Effector memory CD8-positive, alpha-beta T cell (primary cell): ENCODE results near the gene NPM3.

Source experiments
- ATAC-seq: fragments of 150-1000 bp; cut with Tn5 transposase; replicated peaks from 2 replicates; pipeline ENCODE4 v1.10.0; 2021; ENCODE audit warnings: mild to moderate bottlenecking, moderate library complexity
- DNase-seq, 3 experiments: peaks; one replicate each; pipeline ENCODE4 v3.0.0; 2021
- H3K27ac Mint-ChIP-seq, 2 donors: one replicate each; pipeline ENCODE4 v1.8.0; 2022; ENCODE audit warnings: mild to moderate bottlenecking in 2 of 2, mixed read lengths in 2 of 2, moderate library complexity in 2 of 2
- H3K27me3 Mint-ChIP-seq, 2 donors: one replicate each; pipeline ENCODE4 v1.8.0; 2022; ENCODE audit warnings: mixed read lengths in 2 of 2
- H3K36me3 Mint-ChIP-seq: one replicate; pipeline ENCODE4 v1.8.0; 2022; ENCODE audit warnings: mild to moderate bottlenecking, moderate library complexity, mixed read lengths; ENCODE audit not compliant: insufficient read depth
- H3K4me1 Mint-ChIP-seq, 2 donors: one replicate each; pipeline ENCODE4 v1.8.0; 2022; ENCODE audit warnings: low read depth in 2 of 2, mixed read lengths in 2 of 2
- H3K4me3 Mint-ChIP-seq, 2 donors: one replicate each; pipeline ENCODE4 v1.8.0; 2022; ENCODE audit warnings: mild to moderate bottlenecking in 2 of 2, mixed read lengths in 2 of 2, moderate library complexity in 2 of 2
- H3K9me3 Mint-ChIP-seq, 2 donors: one replicate each; pipeline ENCODE4 v1.8.0; 2022; ENCODE audit warnings: mixed read lengths in 2 of 2

Gene NPM3

GRCh38 chr10:101745074-101745696 is 38.1 kb downstream of the NPM3 start:
- Mint-ChIP-seq H3K27me3 (peaks cover 20 to 26% of the 10 kb centered on the region in 2 donors), H3K4me3 (no peak overlapping the region), H3K4me1 (no peaks in the 10 kb centered on the region), H3K36me3 (no peaks in the 10 kb centered on the region), H3K9me3 (no peaks in the 10 kb centered on the region), H3K27ac (no peak overlapping the region)
- ATAC-seq: no peak
- DNase-seq: no peak

- no peak overlapping the region for H3K4me3 Mint-ChIP-seq
- H3K36me3 Mint-ChIP-seq: no peaks in the 10 kb centered on the region
- no peaks in the 10 kb centered on the region for H3K9me3 Mint-ChIP-seq
Observed at GRCh38 chr10:101744267-101744666, 39.0 kb downstream of the NPM3 start.

GRCh38 chr10:101741938-101742337 is 41.3 kb downstream of the NPM3 start:
- no peak for ATAC-seq
- H3K27ac Mint-ChIP-seq: no peak overlapping the region
- no peaks in the 10 kb centered on the region for H3K4me1 Mint-ChIP-seq
- H3K9me3 Mint-ChIP-seq: no peaks in the 10 kb centered on the region
- H3K36me3 Mint-ChIP-seq: no peaks in the 10 kb centered on the region
- H3K4me3 Mint-ChIP-seq: no peak overlapping the region
- no peak for DNase-seq
- H3K27me3 Mint-ChIP-seq: peaks cover 27 to 43% of the 10 kb centered on the region in 2 donors

More at GRCh38 chr10:101744267-101744666, 39.0 kb downstream of the NPM3 start:
- H3K4me1 Mint-ChIP-seq: no peaks in the 10 kb centered on the region
- ATAC-seq: no peak
- H3K27me3 Mint-ChIP-seq: peaks cover 27 to 36% of the 10 kb centered on the region in 2 donors
- H3K27ac Mint-ChIP-seq: no peak overlapping the region
- DNase-seq: no peak

- Mint-ChIP-seq H3K27ac (no peak overlapping the region), H3K9me3 (no peaks in the 10 kb centered on the region), H3K27me3 (peaks cover 36 to 53% of the 10 kb centered on the region in 2 donors), H3K4me1 (no peaks in the 10 kb centered on the region), H3K36me3 (no peaks in the 10 kb centered on the region), H3K4me3 (no peak overlapping the region)
- DNase-seq (no peak), ATAC-seq (no peak)
Observed at GRCh38 chr10:101736666-101737065, 46.6 kb downstream of the NPM3 start.

GRCh38 chr10:101732096-101732495 is 51.1 kb downstream of the NPM3 start:
- ATAC-seq: no peak
- no peaks in the 10 kb centered on the region for H3K36me3 Mint-ChIP-seq

More at GRCh38 chr10:101732096-101732495, 51.1 kb downstream of the NPM3 start:
- Mint-ChIP-seq H3K4me1 (no peaks in the 10 kb centered on the region), H3K27ac (no peak overlapping the region), H3K27me3 (peaks cover 24 to 30% of the 10 kb centered on the region in 2 donors), H3K4me3 (no peak overlapping the region), H3K9me3 (no peaks in the 10 kb centered on the region)
- DNase-seq: no peak
